Measurements from ENCODE around the gene SLC35G2. TPM values are rescaled to one million over a fixed set of nuclear protein-coding genes. Genes with fewer than 3 reads are reported as not detected.

The SLC35G2 gene
- total RNA-seq: 0.76 to 0.88 TPM (median 0.80 TPM) in 3 replicates

DNA sequence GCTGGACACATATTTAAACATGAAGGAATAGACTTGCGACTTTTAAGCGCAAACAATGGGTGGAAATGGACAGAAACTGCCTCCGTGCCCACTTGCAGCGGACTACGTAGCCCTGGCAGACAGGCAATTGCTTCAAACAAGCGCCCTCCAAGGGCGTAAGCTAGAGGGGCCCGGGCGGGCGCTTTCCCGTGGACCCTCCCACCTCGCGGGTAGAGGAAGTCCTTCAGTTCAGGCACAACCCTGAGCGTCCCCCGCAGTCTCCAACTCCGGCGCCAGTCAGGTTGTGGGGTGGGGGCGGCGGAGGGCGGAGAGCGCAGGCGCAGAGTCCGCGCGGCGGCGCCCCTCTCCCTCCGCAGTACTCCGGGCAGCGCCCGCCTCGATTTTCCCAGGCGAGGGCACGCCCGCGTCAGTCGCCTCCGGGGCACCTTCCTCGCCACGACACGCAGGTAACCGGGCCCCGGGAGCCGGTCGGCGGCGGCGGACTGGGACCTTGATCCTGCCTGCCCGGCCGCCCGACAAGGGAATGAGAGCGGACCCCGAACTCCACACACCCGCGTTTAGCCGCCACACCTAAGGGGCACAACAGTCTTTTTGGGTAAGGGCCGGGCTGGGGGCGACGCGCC, at the start of gene SLC35G2:
TSS of gene SLC35G2 (plus strand) at position 358 of the 623 bp plus-strand sequence. CDS start 35,335 bp downstream, outside the sequence.
- Mint-ChIP-seq H3K36me3 (no peaks in the 10 kb centered on the region), H3K27ac (no peak within 1 kb of the TSS), H3K4me1 (peaks cover 9% of the 10 kb centered on the region), H3K9me3 (peaks cover 10% of the 10 kb centered on the region), H3K27me3 (ENCODE audit: low read depth) (peaks cover 39% of the 10 kb centered on the region), H3K4me3 (peak within 1 kb of the TSS; percentile 83)
- peak; percentile 39 to 73 for DNase-seq (ENCODE audit: low spot score in 2 of 2, unreplicated experiment in 2 of 2)
- TF ChIP-seq, protein P1, sequence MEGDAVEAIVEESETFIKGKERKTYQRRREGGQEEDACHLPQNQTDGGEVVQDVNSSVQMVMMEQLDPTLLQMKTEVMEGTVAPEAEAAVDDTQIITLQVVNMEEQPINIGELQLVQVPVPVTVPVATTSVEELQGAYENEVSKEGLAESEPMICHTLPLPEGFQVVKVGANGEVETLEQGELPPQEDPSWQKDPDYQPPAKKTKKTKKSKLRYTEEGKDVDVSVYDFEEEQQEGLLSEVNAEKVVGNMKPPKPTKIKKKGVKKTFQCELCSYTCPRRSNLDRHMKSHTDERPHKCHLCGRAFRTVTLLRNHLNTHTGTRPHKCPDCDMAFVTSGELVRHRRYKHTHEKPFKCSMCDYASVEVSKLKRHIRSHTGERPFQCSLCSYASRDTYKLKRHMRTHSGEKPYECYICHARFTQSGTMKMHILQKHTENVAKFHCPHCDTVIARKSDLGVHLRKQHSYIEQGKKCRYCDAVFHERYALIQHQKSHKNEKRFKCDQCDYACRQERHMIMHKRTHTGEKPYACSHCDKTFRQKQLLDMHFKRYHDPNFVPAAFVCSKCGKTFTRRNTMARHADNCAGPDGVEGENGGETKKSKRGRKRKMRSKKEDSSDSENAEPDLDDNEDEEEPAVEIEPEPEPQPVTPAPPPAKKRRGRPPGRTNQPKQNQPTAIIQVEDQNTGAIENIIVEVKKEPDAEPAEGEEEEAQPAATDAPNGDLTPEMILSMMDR (IDR thresholded peaks at IDR 0.05; ENCODE audit: unreplicated experiment): no peak

DNA sequence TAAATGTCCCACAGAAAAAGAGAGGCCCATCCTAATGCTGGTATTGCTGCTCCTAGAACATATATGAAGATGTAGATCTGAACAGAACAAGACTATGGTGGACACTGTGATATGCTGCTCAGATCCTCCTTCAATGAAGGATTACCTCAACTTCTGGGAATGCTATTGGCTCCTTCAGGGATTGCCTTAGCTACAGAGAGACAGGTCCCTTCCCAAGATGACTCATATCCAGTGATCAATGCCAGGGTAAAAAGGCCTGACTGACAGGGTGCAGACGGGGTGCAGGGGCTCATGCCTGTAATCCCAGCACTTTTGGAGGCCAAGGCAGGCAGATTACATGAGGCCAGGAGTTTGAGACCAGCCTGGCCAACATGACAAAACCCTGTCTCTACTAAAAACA, 46.2 kb upstream of the SLC35G2 start:
- Mint-ChIP-seq H3K36me3 (no peaks in the 10 kb centered on the region), H3K4me1 (no peaks in the 10 kb centered on the region), H3K4me3 (no peak overlapping the region), H3K9me3 (no peaks in the 10 kb centered on the region), H3K27ac (no peak overlapping the region), H3K27me3 (ENCODE audit: low read depth) (no peaks in the 10 kb centered on the region)
- TF ChIP-seq, protein P1 (IDR thresholded peaks at IDR 0.05; ENCODE audit: unreplicated experiment): no peak
- DNase-seq (ENCODE audit: low spot score in 2 of 2, unreplicated experiment in 2 of 2): no peak

DNA sequence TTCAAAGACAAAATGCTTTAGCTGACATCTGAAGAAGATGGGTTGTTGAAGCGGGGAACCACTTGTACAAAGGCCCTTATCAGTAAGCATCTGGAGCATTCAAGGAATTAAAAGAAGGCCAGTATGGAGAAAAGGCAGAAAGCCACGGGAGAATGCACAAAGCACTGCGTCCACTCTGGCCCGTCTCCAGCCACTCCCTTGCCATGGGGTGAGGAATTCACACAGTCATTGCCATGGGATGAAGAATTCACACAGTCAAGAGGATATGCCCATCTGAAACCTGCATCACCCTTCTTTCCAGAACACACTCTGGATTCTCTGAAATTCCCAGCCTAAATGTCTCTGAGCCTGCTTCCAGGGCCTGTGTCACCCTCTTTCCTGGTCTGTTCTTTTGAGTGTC, 40.1 kb upstream of the SLC35G2 start:
- TF ChIP-seq, protein P1 (IDR thresholded peaks at IDR 0.05; ENCODE audit: unreplicated experiment): no peak
- H3K9me3 Mint-ChIP-seq: no peaks in the 10 kb centered on the region
- H3K27ac Mint-ChIP-seq: no peak overlapping the region
- peaks cover 11% of the 10 kb centered on the region for H3K4me1 Mint-ChIP-seq
- H3K36me3 Mint-ChIP-seq: no peaks in the 10 kb centered on the region
- H3K27me3 Mint-ChIP-seq (ENCODE audit: low read depth): no peaks in the 10 kb centered on the region
- no peak for DNase-seq (ENCODE audit: low spot score in 2 of 2, unreplicated experiment in 2 of 2)
- H3K4me3 Mint-ChIP-seq: no peak overlapping the region

DNA sequence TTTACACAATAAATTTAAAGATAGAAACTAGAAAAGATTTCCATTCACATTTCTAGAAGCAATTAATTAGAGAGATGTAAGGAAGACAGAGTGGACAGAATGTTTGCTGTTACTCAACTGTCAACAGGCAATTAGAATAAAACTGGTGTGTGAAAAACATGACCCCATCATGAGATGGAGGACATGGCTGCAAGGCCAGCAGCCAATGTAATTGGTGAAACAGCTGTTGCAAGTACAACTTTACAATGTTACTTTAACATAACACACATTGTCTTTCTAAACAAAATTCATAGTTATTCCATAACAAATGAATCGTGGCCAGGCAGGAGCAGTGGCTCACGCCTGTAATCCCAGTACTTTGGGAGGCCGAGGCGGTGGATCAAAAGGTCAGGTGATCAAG, 38.2 kb upstream of the SLC35G2 start:
- no peaks in the 10 kb centered on the region for H3K27me3 Mint-ChIP-seq (ENCODE audit: low read depth)
- no peak overlapping the region for H3K27ac Mint-ChIP-seq
- peaks cover 11% of the 10 kb centered on the region for H3K4me1 Mint-ChIP-seq
- TF ChIP-seq, protein P1 (IDR thresholded peaks at IDR 0.05; ENCODE audit: unreplicated experiment): no peak
- no peak overlapping the region for H3K4me3 Mint-ChIP-seq
- H3K36me3 Mint-ChIP-seq: no peaks in the 10 kb centered on the region
- H3K9me3 Mint-ChIP-seq: peaks cover 4% of the 10 kb centered on the region
- DNase-seq (ENCODE audit: low spot score in 2 of 2, unreplicated experiment in 2 of 2): no peak

- Mint-ChIP-seq H3K4me3 (no peak overlapping the region), H3K36me3 (no peaks in the 10 kb centered on the region), H3K4me1 (peaks cover 22% of the 10 kb centered on the region), H3K9me3 (peaks cover 4% of the 10 kb centered on the region), H3K27me3 (ENCODE audit: low read depth) (no peaks in the 10 kb centered on the region), H3K27ac (no peak overlapping the region)
- TF ChIP-seq, protein P1 (IDR thresholded peaks at IDR 0.05; ENCODE audit: unreplicated experiment): no peak
- DNase-seq (ENCODE audit: low spot score in 2 of 2, unreplicated experiment in 2 of 2): no peak
Observed at GRCh38 chr3:136783708-136784191, 35.2 kb upstream of the SLC35G2 start.

Measured in mesothelial cell of epicardium (in vitro differentiated cells).